Right renal pelvis (tissue), 4 donors: ENCODE measurements around the gene ATG13. TPM values are rescaled to one million over a fixed set of nuclear protein-coding genes. Genes with fewer than 3 reads are reported as not detected.

Source experiments
- DNase-seq, 4 donors: peaks; one replicate each; pipeline ENCODE4 v3.0.0-alpha.2; 2013; ENCODE audit warnings: low read depth in 4 of 4, low spot score in 3 of 4, missing footprints in 1 of 4
- polyA plus RNA-seq, 4 donors: library from polyadenylated mRNA; unstranded; fragments of 120-200 nt; gene quantifications; one replicate each; pipeline ENCODE4 v1.2.1, GENCODE V29; 2013; ENCODE audit not compliant: insufficient read length in 4 of 4

ATG13 gene
- polyA plus RNA-seq, 4 donors, result 56.2 to 76.9 (median 68.9) TPM

DNA sequence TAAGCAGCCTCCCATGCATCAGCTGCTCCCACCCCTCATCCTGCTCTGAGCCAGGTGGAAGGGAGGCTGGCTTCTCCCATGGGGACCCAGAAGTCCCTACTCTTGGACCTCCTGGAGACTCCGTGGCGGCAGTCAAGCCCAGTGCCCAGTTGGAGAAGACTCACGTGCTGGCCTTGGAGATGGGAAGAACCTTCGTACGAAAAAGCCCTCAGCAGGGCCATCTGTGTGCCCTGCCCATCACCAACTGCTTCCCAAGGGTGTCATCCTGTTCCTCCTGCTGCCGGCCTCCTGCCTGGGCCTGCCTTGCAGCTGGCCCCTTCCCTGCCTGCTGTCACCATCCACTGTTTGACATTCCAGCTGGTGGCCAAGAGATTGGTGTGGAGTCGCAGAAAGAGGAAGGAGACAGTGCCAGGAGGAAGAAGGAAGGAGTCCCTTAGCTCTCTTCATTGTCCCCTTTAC is 55.1 kb downstream of the ATG13 start:
- no peak for DNase-seq

DNA sequence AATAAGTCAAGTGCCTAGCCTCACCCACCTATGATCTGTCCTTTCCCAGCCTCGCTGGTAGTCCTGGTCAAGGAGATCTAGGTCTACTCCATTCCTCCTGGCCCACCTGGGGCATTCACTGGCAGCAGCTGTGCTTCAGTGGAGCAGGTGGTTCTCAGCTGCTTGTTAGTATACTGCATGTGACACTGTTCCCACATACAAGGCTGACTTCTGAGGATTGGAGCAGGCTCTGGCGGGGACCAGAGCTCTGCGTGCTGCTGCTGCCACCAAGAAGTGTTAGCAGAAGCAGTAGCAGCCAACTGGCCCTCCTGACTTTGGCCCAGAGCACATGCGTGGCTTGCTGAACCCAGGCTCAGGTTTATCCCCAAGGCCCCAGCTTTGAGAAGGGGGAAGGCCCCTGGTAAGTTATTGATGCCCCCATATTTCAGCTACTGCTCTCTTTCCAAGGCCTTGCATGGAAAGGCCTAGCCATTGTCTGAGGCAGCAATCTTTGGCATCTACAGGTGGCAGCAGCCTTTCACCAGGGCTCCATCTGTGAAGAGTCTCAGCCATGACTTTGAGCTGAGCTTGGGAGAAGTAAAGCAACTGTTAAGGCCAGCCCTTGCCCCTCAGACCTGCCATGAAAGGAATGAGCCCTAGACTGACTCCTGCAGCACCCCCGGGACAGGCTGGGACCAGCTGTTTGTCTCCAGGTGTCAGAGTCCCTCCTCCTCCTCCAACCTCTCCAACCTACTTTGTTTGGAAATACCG is 56.5 kb downstream of the ATG13 start:
- no peak for DNase-seq

GRCh38 chr11:46674463-46675287 is 57.3 kb downstream of the ATG13 start:
- no peak for DNase-seq

- no peak for DNase-seq
Measured at GRCh38 chr11:46675288-46675851, 58.0 kb downstream of the ATG13 start.

DNA sequence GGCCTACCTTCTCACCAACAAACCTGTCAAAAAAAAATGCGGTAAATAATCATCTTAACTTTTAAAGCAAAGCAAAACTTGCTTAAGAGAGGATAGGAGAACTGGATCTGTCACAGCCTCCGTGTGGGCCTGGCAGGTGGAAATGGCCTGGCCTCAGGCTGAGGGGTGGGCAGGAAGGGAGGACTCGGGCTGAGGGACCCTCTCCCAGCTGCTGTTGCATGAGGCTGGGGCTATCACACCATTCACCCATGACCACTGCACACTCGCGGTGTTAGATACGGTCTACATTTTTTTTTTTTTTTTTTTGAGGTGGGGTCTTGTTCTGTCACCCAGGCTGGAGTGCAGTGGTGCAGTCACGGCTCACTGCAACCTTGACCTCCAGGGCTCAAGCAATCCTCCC is 58.6 kb downstream of the ATG13 start:
- DNase-seq, result no peak

GRCh38 chr11:46676436-46677158 is 59.2 kb downstream of the ATG13 start:
- no peak for DNase-seq

DNA sequence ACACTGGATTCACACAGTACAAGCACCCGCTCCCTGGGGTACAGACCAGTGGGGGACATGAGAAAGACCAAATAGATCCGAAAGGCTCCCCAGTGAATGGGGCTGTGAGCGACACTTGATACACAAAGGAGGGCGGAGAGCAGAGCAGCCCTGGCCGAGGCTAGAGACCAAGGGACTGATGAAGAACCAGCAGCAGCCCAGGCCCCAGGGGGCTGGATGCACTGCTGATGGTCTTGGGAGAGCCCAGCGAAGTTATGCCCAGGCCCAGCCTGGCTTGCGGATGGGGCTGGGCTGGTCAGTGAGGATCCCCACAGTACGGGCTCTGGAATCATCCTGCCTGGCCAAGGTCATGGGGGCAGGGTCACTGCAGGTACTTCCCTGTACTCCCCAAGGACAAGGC is 59.8 kb downstream of the ATG13 start:
- DNase-seq, result no peak

DNA sequence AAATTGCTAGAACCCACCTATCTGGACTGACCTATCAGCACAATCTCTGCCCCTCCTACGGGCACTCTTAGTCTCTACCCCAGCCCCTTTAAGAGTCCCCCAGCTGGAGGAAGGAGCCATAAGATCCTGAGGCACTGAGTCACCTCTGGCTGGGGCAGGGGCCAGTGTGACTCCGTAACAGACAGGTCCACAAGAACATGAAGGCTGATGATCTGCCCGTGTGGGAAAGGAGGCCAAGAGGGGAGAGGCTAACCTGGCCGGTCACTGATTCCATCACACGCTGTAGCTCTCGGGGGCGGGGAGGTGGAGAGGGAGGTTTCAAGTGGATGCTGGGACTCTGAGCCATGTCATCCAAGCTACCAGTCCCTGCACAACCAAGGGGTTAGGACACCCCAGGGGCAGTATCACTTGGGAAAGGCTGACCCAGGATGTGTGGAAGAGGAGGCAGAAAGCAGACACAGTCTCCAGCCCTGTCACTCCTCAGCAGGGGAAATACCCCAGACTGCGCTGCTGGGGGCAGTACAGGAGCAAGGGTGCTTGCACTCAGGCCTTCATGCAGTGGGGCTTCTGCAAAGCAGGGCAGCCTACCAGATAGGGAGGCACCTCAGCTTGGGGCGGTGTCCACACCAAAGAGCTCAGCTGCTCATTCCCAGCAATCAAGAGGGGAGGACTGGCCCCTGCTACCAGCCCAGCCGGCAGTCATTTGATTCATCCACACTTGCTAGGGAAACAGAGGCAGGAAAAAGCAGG is 60.8 kb downstream of the ATG13 start:
- no peak for DNase-seq

- DNase-seq, result no peak
Measured at GRCh38 chr11:46678741-46679130, 61.4 kb downstream of the ATG13 start.

DNA sequence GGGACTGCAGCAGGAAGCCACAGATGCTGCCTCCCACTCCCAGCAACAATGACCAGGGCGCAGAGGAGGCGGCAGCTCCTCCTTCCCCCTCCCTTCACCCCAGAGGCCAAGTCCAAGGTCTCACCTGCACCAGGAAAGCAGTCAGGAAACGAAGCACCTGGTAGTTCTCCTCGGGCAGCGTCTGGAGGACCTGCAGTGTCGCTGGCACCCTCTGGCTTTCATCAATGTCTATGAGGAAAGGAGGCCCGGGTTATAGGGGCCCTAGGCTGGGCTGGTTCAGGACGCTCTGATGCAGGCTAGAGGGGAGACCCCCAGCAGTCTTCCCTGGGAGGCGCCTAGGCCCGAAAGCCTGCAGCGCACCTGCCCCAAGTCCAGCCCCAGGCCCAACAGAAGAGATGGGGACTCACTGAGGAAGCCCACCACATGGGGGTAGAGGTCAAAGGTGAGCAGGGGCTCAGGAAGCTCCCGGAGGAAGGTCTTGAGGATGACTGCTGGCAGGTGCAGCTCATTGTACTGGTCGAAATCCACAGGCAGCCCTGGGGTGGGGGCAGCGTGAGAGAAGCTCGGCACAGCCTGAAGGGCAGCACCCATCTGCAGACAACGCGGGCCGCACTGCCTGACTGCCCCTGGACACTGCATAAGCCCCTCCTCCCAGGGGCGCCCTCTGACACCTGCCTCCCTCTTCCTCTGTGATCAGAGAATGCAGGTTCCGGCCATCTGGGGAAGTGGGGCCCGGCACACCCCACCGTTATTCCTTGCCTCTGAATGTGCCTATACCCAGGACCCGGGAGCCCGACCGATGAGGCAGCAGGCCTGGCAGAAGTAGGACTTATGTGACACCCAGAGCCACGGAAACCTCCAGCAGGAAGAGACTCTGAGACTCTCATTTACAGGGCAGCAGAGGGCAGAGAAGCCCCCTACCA is 62.1 kb downstream of the ATG13 start:
- no peak for DNase-seq

DNA sequence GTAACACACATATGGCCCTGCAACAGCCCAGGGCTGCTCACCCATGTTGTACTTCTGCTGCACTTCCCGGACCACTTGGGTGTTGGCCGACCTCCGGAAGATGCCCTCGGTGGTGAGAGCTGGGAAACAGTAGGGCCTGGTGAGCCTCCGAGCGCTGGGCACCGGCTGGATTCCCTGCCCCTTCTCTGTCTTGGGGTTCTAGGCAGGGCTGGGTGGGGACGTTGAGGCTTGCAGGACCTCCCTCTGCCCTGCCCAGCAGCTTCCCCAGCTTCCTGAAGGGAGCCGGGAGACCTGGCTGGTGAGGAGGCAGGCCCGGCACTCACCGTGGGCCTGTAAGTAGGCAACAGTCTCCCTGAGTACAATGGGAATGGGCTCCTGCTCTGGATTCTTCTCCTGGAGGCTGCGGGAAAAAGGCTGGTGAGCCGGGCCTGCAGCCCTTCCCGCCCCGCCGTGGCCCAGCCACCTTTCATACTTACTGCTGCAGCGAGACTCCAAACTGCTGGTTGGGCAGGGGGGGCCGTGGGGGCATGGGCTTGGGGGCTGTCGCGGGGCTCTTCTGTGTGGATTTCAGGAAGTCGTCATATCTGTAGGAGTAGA is 62.9 kb downstream of the ATG13 start:
- no peak for DNase-seq

GRCh38 chr11:46680815-46681214 is 63.5 kb downstream of the ATG13 start:
- DNase-seq, result no peak

- no peak for DNase-seq
Measured at GRCh38 chr11:46681814-46682213, 64.5 kb downstream of the ATG13 start.

DNA sequence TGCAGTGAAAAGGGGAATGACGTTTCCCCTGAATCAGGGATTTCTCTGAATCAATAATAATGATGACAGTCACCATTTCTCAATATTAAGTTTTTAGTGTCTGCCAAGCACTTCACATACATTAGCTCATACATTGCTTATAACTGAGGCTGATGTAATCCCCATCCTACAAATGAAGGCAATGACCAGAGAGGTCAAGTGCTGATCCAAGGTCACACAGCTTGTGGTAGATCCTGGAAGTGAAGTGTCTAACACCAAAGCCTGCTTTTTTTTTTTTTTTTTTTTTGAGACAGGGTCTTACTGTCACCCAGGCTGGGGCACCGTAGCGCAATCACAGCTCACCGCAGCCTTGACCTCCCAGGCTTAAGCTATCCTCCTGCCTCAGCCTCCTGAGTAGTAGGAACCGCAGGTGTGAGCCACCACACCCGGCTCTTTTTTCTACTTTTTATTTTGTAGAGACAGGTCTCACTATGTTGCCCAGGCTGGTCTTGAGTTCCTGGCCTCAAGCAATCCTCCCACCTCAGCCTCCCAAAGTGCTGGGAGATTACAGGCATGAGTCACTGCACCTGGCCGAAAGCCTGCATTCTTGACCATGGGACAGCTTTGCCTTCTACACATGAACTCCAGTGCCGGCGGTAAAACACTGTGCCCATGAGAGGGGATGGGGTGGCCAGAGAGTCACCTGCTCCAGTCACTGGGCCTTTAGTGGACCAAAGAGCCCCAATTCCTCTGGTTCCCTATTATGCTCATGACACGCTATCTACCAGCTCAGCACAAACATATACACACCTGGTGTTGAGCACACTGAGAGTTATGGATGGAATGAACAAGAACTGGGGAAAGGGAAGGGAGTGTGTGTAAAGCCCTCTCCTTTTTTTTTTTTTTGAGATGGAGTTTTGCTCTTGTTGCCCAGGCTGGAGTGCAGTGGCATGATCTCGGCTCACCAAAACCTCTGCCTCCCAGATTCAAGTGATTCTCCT is 65.7 kb downstream of the ATG13 start:
- DNase-seq, result no peak

DNA sequence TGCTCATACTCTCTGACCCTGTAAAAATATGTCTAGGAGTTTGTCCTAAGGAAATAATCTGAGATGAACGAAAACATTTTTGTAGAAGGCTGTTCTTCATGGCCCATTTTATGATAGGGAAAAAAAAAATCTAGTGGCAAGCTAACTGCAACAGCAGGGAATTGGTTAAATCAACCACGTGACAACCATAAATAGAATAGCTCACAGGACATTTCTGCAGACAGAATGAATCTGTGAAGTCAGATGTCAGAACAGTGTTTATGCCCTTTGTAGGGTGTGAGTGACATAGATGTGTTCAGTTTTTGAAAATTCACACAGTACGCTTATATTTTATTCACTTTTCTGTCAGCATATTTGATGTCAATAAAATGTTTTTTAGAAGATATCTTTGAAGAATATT is 67.0 kb downstream of the ATG13 start:
- no peak for DNase-seq

- DNase-seq, result no peak
Measured at GRCh38 chr11:46686886-46687795, 69.8 kb downstream of the ATG13 start.

DNA sequence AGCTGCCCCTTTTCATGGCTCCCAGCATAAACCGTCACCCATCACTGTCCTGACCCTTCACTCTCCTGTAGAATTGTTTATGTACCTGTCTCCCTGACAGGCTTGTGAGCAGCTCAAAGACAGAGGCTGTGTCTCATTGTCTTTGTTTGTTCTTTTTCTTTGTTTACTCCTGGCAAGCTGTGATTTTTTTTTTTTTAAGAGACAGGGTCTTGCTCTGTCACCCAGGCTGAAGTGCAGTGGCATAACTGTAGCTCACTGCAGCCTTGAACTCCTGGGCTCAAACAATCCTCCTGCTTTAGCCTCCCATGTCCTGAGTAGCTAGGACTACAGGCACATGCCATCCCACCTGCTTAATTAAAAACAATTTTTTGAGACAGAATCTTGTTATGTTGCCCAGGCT is 73.3 kb downstream of the ATG13 start:
- DNase-seq, result no peak
